DND-41 (cell line): ENCODE data around the gene PTPRN2.

Source experiments
- ATAC-seq: fragments of 200-7000 bp; cut with Tn5 transposase; 3 replicates; pipeline ENCODE4 v1.9.1; 2021; ENCODE audit warnings: low read depth; ENCODE audit not compliant: insufficient read depth
- DNase-seq: peaks from one replicate; pipeline ENCODE4 v3.0.0-alpha.2; 2020
- H2AFZ ChIP-seq: 2 replicates; pipeline ENCODE4 v1.6.0; 2012; ENCODE audit warnings: low read depth, low read length
- H3K27ac ChIP-seq: 2 replicates; pipeline ENCODE4 v1.5.1; 2012; ENCODE audit warnings: low read length, inconsistent platforms
- H3K27me3 ChIP-seq: fragments of 200-600 bp; sonication (generic); 2 replicates; pipeline ENCODE4 v1.6.0; 2012; ENCODE audit warnings: low read length, mild to moderate bottlenecking, inconsistent platforms; ENCODE audit not compliant: insufficient read depth, poor library complexity
- H3K36me3 ChIP-seq: 2 replicates; pipeline ENCODE4 v1.5.1; 2012; ENCODE audit warnings: low read length, inconsistent platforms; ENCODE audit not compliant: insufficient read depth
- H3K4me1 ChIP-seq: 2 replicates; pipeline ENCODE4 v1.5.1; 2012; ENCODE audit warnings: mild to moderate bottlenecking, low read length; ENCODE audit not compliant: insufficient read depth
- H3K4me2 ChIP-seq: 2 replicates; pipeline ENCODE4 v1.6.0; 2012; ENCODE audit warnings: mild to moderate bottlenecking, moderate library complexity, low read length, inconsistent platforms; ENCODE audit not compliant: insufficient read depth
- H3K4me3 ChIP-seq, 2 experiments: fragments of 200-600 bp in 1 of 2; shearing (Covaris generic) in 1 of 2; 2 replicates each; pipeline ENCODE4 v1.5.1; 2012 to 2016; ENCODE audit warnings: inconsistent platforms in 2 of 2, low read length in 2 of 2, mild to moderate bottlenecking in 2 of 2, low read depth in 1 of 2, moderate library complexity in 1 of 2
- H3K79me2 ChIP-seq: 2 replicates; pipeline ENCODE4 v1.6.0; 2012; ENCODE audit warnings: low read length, inconsistent platforms; ENCODE audit not compliant: insufficient read depth
- H3K9ac ChIP-seq: 2 replicates; pipeline ENCODE4 v1.6.0; 2012; ENCODE audit warnings: low read depth, mild to moderate bottlenecking, inconsistent platforms, low read length, moderate library complexity
- H3K9me3 ChIP-seq: 2 replicates; pipeline ENCODE4 v1.5.1; 2012; ENCODE audit warnings: low read length, moderate library complexity, mild to moderate bottlenecking, inconsistent platforms; ENCODE audit not compliant: insufficient read depth, severe bottlenecking
- H4K20me1 ChIP-seq: 2 replicates; pipeline ENCODE4 v1.6.0; 2012; ENCODE audit warnings: low read length; ENCODE audit not compliant: insufficient read depth
- CTCF ChIP-seq: IDR thresholded peaks from 2 replicates; pipeline ENCODE4 v1.5.1; 2012; ENCODE audit warnings: borderline replicate concordance, low read length, moderate library complexity, mild to moderate bottlenecking; ENCODE audit not compliant: poor library complexity, severe bottlenecking; ENCODE audit errors: extremely low read depth
- EZH2 ChIP-seq: IDR thresholded peaks from 3 replicates; pipeline ENCODE4 v1.6.1; 2012; ENCODE audit warnings: borderline replicate concordance, low read depth, mild to moderate bottlenecking, moderate library complexity, low read length, inconsistent platforms; ENCODE audit not compliant: severe bottlenecking

The PTPRN2 gene

GRCh38 chr7:157770716-157771320, 816.8 kb downstream of the PTPRN2 start:
- Histone ChIP-seq H3K27ac (no peak overlapping the region), H4K20me1 (no peaks in the 10 kb centered on the region; the same call in 1 of the 2 replicates), H2AFZ (no peak overlapping the region), H3K79me2 (no peaks in the 10 kb centered on the region), H3K4me3 (no peak overlapping the region), H3K4me1 (no peaks in the 10 kb centered on the region), H3K27me3 (peaks cover 3% of the 10 kb centered on the region), H3K9me3 (peaks cover 2% of the 10 kb centered on the region), H3K36me3 (no peaks in the 10 kb centered on the region), H3K9ac (no peak overlapping the region), H3K4me2 (no peak overlapping the region)
- DNase-seq (no peak), ATAC-seq (no peak)
- no peak for TF ChIP-seq CTCF
- TF ChIP-seq EZH2: no peak

- H3K9ac ChIP-seq: no peak overlapping the region
- H3K9me3 ChIP-seq: peaks cover 2% of the 10 kb centered on the region
- no peak for TF ChIP-seq EZH2
- no peak for TF ChIP-seq CTCF
- H4K20me1 ChIP-seq: no peaks in the 10 kb centered on the region; the same call in 1 of the 2 replicates
- no peaks in the 10 kb centered on the region for H3K4me1 ChIP-seq
- no peak overlapping the region for H2AFZ ChIP-seq
- no peaks in the 10 kb centered on the region for H3K27me3 ChIP-seq
- no peak overlapping the region for H3K4me3 ChIP-seq
- H3K4me2 ChIP-seq: no peak overlapping the region
- H3K27ac ChIP-seq: no peak overlapping the region
- H3K36me3 ChIP-seq: no peaks in the 10 kb centered on the region
- ATAC-seq (no peak), DNase-seq (no peak)
- H3K79me2 ChIP-seq: no peaks in the 10 kb centered on the region
Observed at GRCh38 chr7:157769526-157770215, 818.0 kb downstream of the PTPRN2 start.

- Histone ChIP-seq H3K9me3 (peaks cover 2% of the 10 kb centered on the region), H3K36me3 (no peaks in the 10 kb centered on the region), H2AFZ (no peak overlapping the region), H3K9ac (no peak overlapping the region), H3K27ac (no peak overlapping the region), H3K27me3 (no peaks in the 10 kb centered on the region), H3K4me1 (no peaks in the 10 kb centered on the region), H3K4me3 (no peak overlapping the region), H4K20me1 (no peaks in the 10 kb centered on the region; the same call in 1 of the 2 replicates), H3K4me2 (no peak overlapping the region), H3K79me2 (no peaks in the 10 kb centered on the region)
- ATAC-seq: no peak
- no peak for DNase-seq
- TF ChIP-seq EZH2: no peak
- TF ChIP-seq CTCF: no peak
Observed at GRCh38 chr7:157769086-157769485, 818.5 kb downstream of the PTPRN2 start.
